HG03469 (cell line): ENCODE measurements around the gene GANC.

Source experiments
- ATAC-seq: cut with Tn5 transposase; IDR thresholded peaks from one replicate; pipeline ENCODE4 v1.9.1; 2021; ENCODE audit warnings: mild to moderate bottlenecking, moderate library complexity, moderate number of reproducible peaks; ENCODE audit not compliant: unreplicated experiment

GANC gene

GRCh38 chr15:42373936-42374335, 100.9 kb downstream of the GANC start:
- ATAC-seq = no peak

- ATAC-seq = no peak
Observed at GRCh38 chr15:42374810-42375209, 101.8 kb downstream of the GANC start.

DNA sequence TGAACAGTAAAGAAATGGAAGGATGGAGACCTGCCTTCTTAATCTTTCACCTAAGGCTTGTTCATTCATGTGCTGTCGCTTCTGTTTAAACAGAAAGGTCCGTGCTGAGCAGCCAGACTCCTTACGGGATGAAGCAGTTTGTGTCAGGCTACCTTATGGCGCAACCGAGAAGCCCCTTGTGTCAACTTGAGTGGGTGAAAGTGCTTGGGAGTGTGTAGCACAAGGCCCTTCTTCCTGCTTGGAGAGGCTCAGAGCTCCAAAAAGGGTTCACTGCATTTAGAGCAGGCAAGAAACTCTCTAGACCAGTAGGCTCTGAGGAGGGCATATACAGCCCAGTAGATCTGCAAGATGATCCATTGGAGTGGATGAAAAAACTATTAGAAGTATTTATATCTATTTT, 102.3 kb downstream of the GANC start:
- no peak for ATAC-seq

GRCh38 chr15:42375941-42376340, 102.9 kb downstream of the GANC start:
- no peak for ATAC-seq

GRCh38 chr15:42378011-42378410, 105.0 kb downstream of the GANC start:
- no peak for ATAC-seq

- no peak for ATAC-seq
Observed at GRCh38 chr15:42384597-42384996, 111.6 kb downstream of the GANC start.

DNA sequence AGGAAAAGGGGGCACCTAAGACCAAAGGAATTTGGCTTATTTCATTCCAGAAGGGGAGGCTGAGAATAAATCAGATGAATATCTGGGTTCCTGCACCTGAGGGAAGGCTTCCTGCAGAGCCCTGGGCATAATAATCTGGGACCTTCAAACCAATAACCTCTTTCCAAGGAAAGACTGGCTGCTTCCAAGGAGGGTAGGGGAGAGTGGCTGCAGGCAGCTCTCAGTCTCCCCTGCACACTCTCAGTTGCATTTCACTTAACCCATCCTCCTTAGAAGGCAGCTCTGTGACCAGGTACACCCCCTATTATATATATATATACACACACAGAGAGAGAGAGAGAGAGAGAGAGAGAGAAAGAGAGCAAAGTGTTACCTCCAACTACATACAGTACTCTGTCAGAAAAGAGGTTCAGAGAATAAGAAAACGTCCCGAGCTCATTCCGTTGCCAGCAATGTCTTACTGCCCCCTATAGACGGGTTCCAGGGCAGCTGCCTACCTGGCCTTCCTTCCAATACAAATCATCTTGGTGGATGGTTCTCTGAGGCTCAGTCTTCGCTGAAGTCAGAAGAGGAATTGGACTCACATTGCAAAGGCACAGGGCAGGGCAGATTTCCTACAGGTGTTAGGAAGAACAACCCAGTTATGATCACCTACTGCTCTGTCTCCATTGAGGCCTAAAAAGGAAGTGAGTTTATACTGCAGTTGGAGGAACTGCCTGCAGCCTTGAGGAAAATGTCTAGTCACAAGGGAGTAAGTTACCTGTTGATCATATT, 112.4 kb downstream of the GANC start:
- ATAC-seq = no peak

- ATAC-seq = no peak
Observed at GRCh38 chr15:42385980-42386700, 113.1 kb downstream of the GANC start.

GRCh38 chr15:42387603-42388002, 114.6 kb downstream of the GANC start:
- no peak for ATAC-seq

DNA sequence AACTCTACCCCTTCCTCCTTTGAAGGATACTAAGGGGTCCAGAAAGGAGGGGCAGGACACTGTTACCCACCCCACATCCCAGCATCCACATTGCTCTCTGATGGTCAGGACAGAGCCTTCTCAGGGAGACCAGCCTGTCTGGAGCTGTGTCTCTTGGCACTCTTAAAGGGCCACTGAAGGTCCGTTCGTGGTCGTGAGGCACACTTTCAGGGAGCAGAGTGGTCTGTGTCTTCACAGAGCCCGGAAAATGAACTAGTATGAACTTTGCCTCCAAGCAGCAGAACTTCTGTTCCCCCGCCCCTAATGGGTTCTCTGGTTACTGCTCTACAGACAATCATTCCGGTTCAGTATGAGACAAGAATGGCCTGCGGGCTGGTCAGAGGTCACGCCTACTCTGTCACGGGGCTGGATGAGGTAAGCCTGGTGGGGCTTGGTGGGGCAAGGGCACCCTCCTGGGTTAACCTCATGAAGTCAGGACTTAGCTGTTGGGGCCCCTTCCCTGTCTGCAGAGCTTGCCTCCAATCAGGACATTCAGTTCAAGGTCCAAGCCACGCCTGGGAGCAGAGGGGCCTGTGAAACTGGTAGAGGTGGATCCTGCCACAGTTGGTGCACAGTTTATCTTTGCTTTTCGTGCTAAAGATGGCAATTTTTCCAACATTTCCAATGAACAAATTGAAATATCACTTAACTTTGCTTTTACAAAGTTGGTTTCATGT, 119.5 kb downstream of the GANC start:
- no peak for ATAC-seq

DNA sequence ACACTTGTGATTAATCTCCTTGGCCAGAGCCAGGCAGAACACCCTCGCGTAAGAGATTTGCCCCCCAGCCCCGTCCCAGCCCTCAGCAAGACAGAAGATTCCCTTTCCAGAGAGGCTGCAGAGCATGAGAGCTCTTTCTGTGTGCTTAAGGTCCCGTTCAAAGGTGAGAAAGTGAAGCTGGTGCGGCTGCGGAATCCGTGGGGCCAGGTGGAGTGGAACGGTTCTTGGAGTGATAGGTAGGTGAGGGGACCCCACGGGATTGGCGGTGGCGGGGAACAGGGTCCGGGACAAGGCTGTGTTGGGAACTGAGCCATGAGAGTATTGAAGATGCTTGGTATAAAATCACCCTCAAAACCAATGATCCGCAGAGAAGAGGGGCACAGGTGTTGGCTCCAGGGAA, 121.1 kb downstream of the GANC start:
- ATAC-seq = no peak

DNA sequence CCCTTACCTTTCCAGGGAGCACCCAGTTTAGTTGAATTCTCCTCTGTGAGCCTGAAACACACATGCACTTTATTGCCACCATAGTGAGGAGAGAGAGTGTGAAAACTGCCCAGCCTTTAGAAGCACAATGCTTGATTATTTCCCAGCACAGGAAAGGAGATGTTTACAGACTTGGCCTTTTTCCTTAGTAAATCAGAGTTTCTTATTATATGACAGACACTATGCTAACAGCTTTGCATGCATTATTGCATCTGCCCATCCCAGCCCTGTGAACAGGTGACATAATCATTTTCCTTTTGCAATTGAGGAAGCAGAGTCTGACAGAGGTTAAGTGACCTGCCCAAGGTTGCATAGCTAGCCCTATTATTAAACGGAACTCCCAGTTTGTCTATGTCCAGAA, 122.8 kb downstream of the GANC start:
- no peak for ATAC-seq

DNA sequence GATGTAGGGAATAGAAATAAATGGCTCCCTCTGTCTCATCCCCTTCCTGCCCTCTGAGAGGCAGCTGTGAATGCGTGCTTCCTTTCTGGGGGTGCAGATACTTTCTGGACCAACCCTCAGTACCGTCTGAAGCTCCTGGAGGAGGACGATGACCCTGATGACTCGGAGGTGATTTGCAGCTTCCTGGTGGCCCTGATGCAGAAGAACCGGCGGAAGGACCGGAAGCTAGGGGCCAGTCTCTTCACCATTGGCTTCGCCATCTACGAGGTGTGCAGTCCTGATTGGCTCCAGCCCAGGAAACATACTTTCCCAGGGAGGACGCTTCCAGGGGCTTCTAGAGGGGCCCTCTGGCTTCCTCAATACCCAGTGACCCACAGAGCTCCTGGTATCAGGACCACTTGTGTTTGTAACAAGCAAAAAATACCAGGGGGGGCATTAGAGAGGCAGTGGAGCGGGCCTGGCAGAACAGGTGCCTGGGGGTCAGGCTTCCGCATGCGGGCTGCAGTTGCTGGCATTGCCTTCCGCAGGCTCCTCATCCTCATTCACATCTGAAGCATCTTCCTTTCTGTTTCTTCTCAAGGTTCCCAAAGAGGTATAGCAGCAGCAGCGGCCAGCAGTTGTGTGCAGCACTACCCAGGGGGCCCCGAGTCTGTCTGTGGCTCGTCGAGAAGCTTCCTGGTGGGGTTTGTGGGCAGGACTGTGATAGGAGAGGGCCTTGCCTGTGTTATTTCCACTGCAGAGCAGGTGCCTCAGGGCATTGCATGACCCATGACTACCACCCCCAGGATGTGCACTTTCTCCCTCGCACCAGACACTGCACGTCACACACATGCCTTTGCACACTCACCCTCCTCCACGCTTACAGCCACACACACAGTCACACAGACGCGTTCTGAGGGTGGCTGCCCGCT, 128.8 kb downstream of the GANC start:
- ATAC-seq = no peak

DNA sequence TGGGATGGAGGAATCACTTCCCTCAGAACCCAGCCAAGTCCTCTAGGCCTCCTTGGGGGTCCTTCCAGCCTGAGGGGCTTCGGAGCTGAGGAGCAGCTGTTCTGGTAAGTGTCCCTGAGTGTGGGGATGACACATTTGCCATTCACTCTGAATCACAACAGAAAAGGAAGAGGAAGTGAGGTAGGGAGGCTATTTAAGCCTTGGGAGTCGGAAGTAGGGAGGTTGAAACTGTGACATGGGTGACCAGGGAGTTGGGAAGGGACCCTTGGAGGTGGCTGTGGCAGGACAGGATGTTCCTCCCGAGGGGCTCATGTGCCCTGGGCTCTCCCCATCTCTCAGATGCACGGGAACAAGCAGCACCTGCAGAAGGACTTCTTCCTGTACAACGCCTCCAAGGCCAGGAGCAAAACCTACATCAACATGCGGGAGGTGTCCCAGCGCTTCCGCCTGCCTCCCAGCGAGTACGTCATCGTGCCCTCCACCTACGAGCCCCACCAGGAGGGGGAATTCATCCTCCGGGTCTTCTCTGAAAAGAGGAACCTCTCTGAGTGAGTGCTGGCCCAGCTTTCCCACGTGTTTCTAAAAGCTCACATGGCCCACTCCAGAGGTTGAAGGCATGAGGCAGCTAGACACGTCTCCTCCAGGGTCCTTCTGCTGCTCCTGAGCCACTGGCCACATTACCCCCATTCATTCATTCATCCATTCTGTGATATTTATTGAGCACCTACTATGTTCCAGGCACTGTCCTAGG, 129.6 kb downstream of the GANC start:
- no peak for ATAC-seq

DNA sequence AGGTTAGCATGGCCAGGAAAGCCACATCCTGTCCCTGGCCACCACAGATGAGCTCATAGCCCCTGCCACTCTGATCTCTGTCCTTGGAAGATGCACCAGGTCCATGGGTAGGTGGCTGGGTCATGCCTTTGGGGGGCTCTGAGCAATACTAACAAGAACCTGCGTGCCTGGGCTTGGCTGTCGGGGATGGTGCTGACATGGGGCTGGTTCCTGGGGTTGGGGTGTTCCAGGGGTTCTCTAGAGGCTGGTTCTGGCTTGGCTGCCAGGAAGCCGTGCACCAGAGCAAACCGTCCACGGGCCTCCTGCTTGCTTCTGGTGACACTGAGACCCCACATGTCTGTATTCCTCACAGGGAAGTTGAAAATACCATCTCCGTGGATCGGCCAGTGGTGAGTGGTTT, 130.4 kb downstream of the GANC start:
- no peak for ATAC-seq

DNA sequence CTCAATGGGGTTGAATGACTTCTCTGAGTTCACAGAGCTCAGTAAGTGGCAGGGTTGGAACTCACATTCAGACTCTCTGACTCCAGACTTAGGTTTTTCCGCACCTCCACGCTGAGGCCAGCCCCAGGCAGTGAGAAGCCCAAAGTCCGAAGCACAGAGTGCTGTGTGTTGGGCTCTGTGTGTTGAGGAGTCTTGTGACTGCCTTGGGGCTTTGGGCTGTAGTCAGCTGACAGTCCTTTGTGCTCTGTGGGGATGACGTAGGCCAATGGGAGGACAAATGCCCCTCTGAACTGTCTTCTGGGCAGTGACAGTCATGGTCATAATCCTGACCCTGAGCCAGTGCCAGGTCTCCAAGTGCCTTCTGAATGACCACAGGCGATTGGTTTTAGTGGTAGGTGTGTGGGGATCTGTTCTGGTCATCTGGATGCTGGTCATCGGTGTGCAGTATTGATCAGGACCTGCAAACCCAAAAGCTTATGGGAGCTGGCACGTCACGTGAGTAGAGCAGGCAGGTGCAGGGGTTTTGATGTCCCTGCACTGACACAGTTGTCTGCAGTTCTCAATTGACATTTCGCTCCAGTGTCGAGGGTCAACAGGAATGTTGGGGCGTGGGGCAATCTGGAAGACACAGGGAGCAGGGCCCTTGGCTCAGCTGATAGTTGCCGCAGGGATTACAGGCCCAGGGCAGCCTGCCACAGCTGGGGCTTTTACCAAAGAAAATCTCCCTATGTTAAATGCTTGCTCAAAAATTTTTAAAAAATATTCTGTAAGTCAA, 131.6 kb downstream of the GANC start:
- no peak for ATAC-seq

DNA sequence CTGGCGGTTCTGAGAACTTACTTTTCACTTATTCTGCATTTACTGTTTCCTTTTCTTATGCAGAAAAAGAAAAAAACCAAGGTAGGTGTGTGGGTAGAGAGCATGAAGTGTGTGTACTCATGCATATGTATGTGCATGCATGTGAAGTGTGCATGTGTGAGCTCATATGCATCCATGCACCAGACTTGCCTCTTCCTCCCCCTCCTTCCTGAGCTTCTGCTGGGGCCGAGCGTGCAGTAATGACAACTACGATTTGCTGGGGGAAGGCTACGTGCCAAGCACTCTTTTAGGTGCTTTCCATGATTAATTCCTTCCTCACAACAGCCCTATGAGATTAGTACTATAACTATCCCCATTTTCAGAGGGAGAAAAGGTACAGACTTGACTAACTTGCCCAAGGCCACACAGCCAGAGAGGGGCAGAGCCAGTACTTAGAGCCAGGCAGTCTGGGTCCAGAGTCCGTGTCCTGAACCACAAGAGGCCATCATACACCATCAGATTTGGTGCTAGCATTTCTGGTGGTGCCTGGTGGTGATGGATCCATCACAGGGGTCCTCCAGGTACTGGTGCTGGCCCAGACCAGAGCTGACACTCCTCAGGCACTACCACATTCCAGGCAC, 133.0 kb downstream of the GANC start:
- ATAC-seq = no peak
